HEK293 (cell line): ENCODE data around the gene MT2A.
A peak's percentile ranks its signal among the peaks of the same experiment; 100 is the strongest.

ENCODE experiments used
- EGR2 ChIP-seq: fragments of 450-650 bp; formaldehyde crosslinking; IDR thresholded peaks from 2 replicates; pipeline ENCODE4 v1.5.1; 2016; ENCODE audit warnings: low read depth, missing biosample characterization, missing genetic modification characterization
- HIC1 ChIP-seq: fragments of 450-650 bp; formaldehyde crosslinking; IDR thresholded peaks from 2 replicates; pipeline ENCODE4 v1.5.1; 2016; ENCODE audit warnings: missing biosample characterization, missing genetic modification characterization
- KLF16 ChIP-seq: fragments of 450-650 bp; formaldehyde crosslinking; IDR thresholded peaks from 2 replicates; pipeline ENCODE4 v1.5.1; 2017; ENCODE audit warnings: missing biosample characterization, missing genetic modification characterization
- MEIS1 ChIP-seq: sonication (generic); formaldehyde crosslinking; IDR thresholded peaks from 2 replicates; pipeline ENCODE4 v1.8.1; 2022; ENCODE audit warnings: missing genetic modification reagents, mild to moderate bottlenecking, borderline replicate concordance
- MYNN ChIP-seq: fragments of 450-650 bp; formaldehyde crosslinking; IDR thresholded peaks from 2 replicates; pipeline ENCODE4 v1.5.1; 2016; ENCODE audit warnings: missing biosample characterization, missing genetic modification characterization, borderline replicate concordance
- SALL2 ChIP-seq: fragments of 450-650 bp; formaldehyde crosslinking; IDR thresholded peaks from 2 replicates; pipeline ENCODE4 v1.5.0; 2017; ENCODE audit warnings: missing biosample characterization, mild to moderate bottlenecking, missing genetic modification characterization, borderline replicate concordance
- SETDB1 ChIP-seq: IDR thresholded peaks from one replicate; pipeline ENCODE4 v1.6.1; 2017; ENCODE audit warnings: mild to moderate bottlenecking, low read length, moderate library complexity, mixed read lengths; ENCODE audit not compliant: insufficient read length
- SP2 ChIP-seq: fragments of 450-650 bp; formaldehyde crosslinking; IDR thresholded peaks from 2 replicates; pipeline ENCODE4 v1.5.1; 2016; ENCODE audit warnings: missing biosample characterization, missing genetic modification characterization
- ZBTB17 ChIP-seq: fragments of 450-650 bp; formaldehyde crosslinking; IDR thresholded peaks from 2 replicates; pipeline ENCODE4 v1.5.1; 2016; ENCODE audit warnings: missing biosample characterization, missing genetic modification characterization
- ZBTB20 ChIP-seq: fragments of 450-650 bp; formaldehyde crosslinking; IDR thresholded peaks from 2 replicates; pipeline ENCODE4 v1.5.1; 2016; ENCODE audit warnings: missing biosample characterization, missing genetic modification characterization
- ZBTB6 ChIP-seq: fragments of 450-650 bp; formaldehyde crosslinking; IDR thresholded peaks from 2 replicates; pipeline ENCODE4 v1.5.1; 2017; ENCODE audit warnings: missing biosample characterization, missing genetic modification characterization
- ZBTB8A ChIP-seq: fragments of 450-650 bp; formaldehyde crosslinking; IDR thresholded peaks from 2 replicates; pipeline ENCODE4 v1.5.1; 2016; ENCODE audit warnings: missing biosample characterization, missing genetic modification characterization
- ZEB2 ChIP-seq: fragments of 450-650 bp; formaldehyde crosslinking; IDR thresholded peaks from 2 replicates; pipeline ENCODE4 v1.5.1; 2016; ENCODE audit warnings: missing biosample characterization, missing genetic modification characterization
- ZNF184 ChIP-seq: fragments of 450-650 bp; IDR thresholded peaks from 2 replicates; pipeline ENCODE4 v1.5.1; 2018; ENCODE audit warnings: missing biosample characterization, mild to moderate bottlenecking, missing genetic modification characterization
- ZNF19 ChIP-seq: fragments of 450-650 bp; formaldehyde crosslinking; IDR thresholded peaks from 2 replicates; pipeline ENCODE4; 2016; ENCODE audit warnings: missing biosample characterization, missing genetic modification characterization, low read depth
- ZNF2 ChIP-seq: fragments of 450-650 bp; formaldehyde crosslinking; IDR thresholded peaks from 2 replicates; pipeline ENCODE4 v1.5.1; 2016; ENCODE audit warnings: missing biosample characterization, missing genetic modification characterization
- ZNF280D ChIP-seq: fragments of 450-650 bp; formaldehyde crosslinking; IDR thresholded peaks from 2 replicates; pipeline ENCODE4 v1.5.1; 2016; ENCODE audit warnings: missing biosample characterization, missing genetic modification characterization
- ZNF302 ChIP-seq: fragments of 450-650 bp; formaldehyde crosslinking; IDR thresholded peaks from 2 replicates; pipeline ENCODE4 v1.5.1; 2016; ENCODE audit warnings: missing biosample characterization, missing genetic modification characterization, low read depth
- ZNF558 ChIP-seq: fragments of 450-650 bp; formaldehyde crosslinking; IDR thresholded peaks from 2 replicates; pipeline ENCODE4 v1.5.1; 2016; ENCODE audit warnings: missing biosample characterization, missing genetic modification characterization
- ZNF670 ChIP-seq: fragments of 450-650 bp; formaldehyde crosslinking; IDR thresholded peaks from 2 replicates; pipeline ENCODE4 v1.5.1; 2016; ENCODE audit warnings: missing biosample characterization, missing genetic modification characterization, low read depth
- ZNF701 ChIP-seq: fragments of 450-650 bp; formaldehyde crosslinking; IDR thresholded peaks from 2 replicates; pipeline ENCODE4 v1.5.1; 2016; ENCODE audit warnings: missing biosample characterization, missing genetic modification characterization
- ZNF747 ChIP-seq: fragments of 450-650 bp; formaldehyde crosslinking; IDR thresholded peaks from 2 replicates; pipeline ENCODE4 v1.5.1; 2016; ENCODE audit warnings: missing biosample characterization, missing genetic modification characterization
- ZNF76 ChIP-seq: fragments of 450-650 bp; formaldehyde crosslinking; IDR thresholded peaks from 2 replicates; pipeline ENCODE4; 2016; ENCODE audit warnings: low read depth, missing biosample characterization, missing genetic modification characterization, borderline replicate concordance
- ZNF768 ChIP-seq: fragments of 450-650 bp; formaldehyde crosslinking; IDR thresholded peaks from 2 replicates; pipeline ENCODE4 v1.5.1; 2018; ENCODE audit warnings: missing biosample characterization, mild to moderate bottlenecking, missing genetic modification characterization
- ZSCAN30 ChIP-seq: fragments of 450-650 bp; IDR thresholded peaks from 2 replicates; pipeline ENCODE4 v1.5.1; 2018; ENCODE audit warnings: missing biosample characterization, mild to moderate bottlenecking, missing genetic modification characterization, moderate library complexity
- TF ChIP-seq, protein P1 (sequence below): fragments of 450-650 bp; formaldehyde crosslinking; IDR thresholded peaks from 2 replicates; pipeline ENCODE4 v1.5.1; 2016; ENCODE audit warnings: missing biosample characterization, missing genetic modification characterization
- TF ChIP-seq, protein P2 (sequence below): fragments of 450-650 bp; formaldehyde crosslinking; IDR thresholded peaks from 2 replicates; pipeline ENCODE4 v1.5.1; 2016; ENCODE audit warnings: missing biosample characterization, missing genetic modification characterization
- TF ChIP-seq, protein P3 (sequence below): fragments of 450-650 bp; formaldehyde crosslinking; IDR thresholded peaks from 2 replicates; pipeline ENCODE4 v1.5.1; 2016; ENCODE audit warnings: missing biosample characterization, missing genetic modification characterization

The MT2A gene

GRCh38 chr16:56608043-56608875 is at the start of gene MT2A (continued):
- TF ChIP-seq HIC1 (tag by site-specific recombination) (no peak; the same call in 1 of the 2 replicates), ZSCAN30 (peak; percentile 96), SP2 (peak; percentile 71), ZNF2 (peak; percentile 36; the same call in 1 of the 2 replicates), SETDB1 (no peak), ZNF670 (tag by site-specific recombination) (no peak), EGR2 (tag by site-specific recombination) (peak; percentile 64), ZBTB6 (0 out of 2 replicates have a peak, but pooled peaks have one; percentile 18), ZBTB17 (tag by site-specific recombination) (no peak), SALL2 (tag by site-specific recombination) (no peak), ZEB2 (tag by site-specific recombination) (no peak), ZNF701 (no peak), ZNF747 (no peak), ZNF76 (tag by site-specific recombination) (peak; percentile 47), MEIS1 (CRISPR knock-in tag) (no peak), MYNN (tag by site-specific recombination) (no peak), ZBTB8A (peak; percentile 87), ZNF558 (tag by site-specific recombination) (no peak), ZNF184 (no peak), KLF16 (tag by site-specific recombination) (peak; percentile 63; the same call in 1 of the 2 replicates), ZNF19 (tag by site-specific recombination) (no peak), ZNF280D (tag by site-specific recombination) (no peak), ZBTB20 (peak; percentile 26; the same call in 1 of the 2 replicates), ZNF768 (tag by site-specific recombination) (peak; percentile 44; the same call in 1 of the 2 replicates), ZNF302 (tag by site-specific recombination) (no peak)
- TF ChIP-seq, protein P1, sequence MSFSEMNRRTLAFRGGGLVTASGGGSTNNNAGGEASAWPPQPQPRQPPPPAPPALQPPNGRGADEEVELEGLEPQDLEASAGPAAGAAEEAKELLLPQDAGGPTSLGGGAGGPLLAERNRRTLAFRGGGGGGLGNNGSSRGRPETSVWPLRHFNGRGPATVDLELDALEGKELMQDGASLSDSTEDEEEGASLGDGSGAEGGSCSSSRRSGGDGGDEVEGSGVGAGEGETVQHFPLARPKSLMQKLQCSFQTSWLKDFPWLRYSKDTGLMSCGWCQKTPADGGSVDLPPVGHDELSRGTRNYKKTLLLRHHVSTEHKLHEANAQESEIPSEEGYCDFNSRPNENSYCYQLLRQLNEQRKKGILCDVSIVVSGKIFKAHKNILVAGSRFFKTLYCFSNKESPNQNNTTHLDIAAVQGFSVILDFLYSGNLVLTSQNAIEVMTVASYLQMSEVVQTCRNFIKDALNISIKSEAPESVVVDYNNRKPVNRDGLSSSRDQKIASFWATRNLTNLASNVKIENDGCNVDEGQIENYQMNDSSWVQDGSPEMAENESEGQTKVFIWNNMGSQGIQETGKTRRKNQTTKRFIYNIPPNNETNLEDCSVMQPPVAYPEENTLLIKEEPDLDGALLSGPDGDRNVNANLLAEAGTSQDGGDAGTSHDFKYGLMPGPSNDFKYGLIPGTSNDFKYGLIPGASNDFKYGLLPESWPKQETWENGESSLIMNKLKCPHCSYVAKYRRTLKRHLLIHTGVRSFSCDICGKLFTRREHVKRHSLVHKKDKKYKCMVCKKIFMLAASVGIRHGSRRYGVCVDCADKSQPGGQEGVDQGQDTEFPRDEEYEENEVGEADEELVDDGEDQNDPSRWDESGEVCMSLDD (tag by site-specific recombination) = no peak
- TF ChIP-seq, protein P2, sequence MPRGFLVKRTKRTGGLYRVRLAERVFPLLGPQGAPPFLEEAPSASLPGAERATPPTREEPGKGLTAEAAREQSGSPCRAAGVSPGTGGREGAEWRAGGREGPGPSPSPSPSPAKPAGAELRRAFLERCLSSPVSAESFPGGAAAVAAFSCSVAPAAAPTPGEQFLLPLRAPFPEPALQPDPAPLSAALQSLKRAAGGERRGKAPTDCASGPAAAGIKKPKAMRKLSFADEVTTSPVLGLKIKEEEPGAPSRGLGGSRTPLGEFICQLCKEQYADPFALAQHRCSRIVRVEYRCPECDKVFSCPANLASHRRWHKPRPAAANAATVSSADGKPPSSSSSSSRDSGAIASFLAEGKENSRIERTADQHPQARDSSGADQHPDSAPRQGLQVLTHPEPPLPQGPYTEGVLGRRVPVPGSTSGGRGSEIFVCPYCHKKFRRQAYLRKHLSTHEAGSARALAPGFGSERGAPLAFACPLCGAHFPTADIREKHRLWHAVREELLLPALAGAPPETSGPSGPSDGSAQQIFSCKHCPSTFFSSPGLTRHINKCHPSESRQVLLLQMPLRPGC (tag by site-specific recombination) = no peak
- TF ChIP-seq, protein P3, sequence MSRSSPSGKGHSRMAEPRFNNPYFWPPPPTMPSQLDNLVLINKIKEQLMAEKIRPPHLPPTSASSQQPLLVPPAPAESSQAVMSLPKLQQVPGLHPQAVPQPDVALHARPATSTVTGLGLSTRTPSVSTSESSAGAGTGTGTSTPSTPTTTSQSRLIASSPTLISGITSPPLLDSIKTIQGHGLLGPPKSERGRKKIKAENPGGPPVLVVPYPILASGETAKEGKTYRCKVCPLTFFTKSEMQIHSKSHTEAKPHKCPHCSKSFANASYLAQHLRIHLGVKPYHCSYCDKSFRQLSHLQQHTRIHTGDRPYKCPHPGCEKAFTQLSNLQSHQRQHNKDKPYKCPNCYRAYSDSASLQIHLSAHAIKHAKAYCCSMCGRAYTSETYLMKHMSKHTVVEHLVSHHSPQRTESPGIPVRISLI (tag by site-specific recombination) = no peak
